Lower lobe of right lung (tissue), 2 donors: ENCODE results near the gene HYAL2. TPM values are rescaled to one million over a fixed set of nuclear protein-coding genes. Genes with fewer than 3 reads are reported as not detected.

Experiments used
- ATAC-seq, 2 donors: fragments of 200-7000 bp; cut with Tn5 transposase; one replicate each; pipeline ENCODE4 v1.9.1; 2020 to 2022; ENCODE audit warnings: mild to moderate bottlenecking in 2 of 2, moderate library complexity in 2 of 2
- DNase-seq: peaks from one replicate; pipeline ENCODE4 v3.0.0-alpha.2; 2020
- H3K27ac ChIP-seq: fragments of 200-600 bp; one replicate; pipeline ENCODE4 v1.8.0; 2022
- H3K27me3 ChIP-seq: fragments of 200-600 bp; one replicate; pipeline ENCODE4 v1.8.0; 2022; ENCODE audit warnings: low read depth
- H3K36me3 ChIP-seq: fragments of 200-600 bp; one replicate; pipeline ENCODE4 v1.8.0; 2022; ENCODE audit warnings: mild to moderate bottlenecking
- H3K4me1 ChIP-seq: fragments of 200-600 bp; one replicate; pipeline ENCODE4 v1.8.0; 2022
- H3K4me3 ChIP-seq: fragments of 200-600 bp; one replicate; pipeline ENCODE4 v1.8.0; 2022; ENCODE audit warnings: mild to moderate bottlenecking
- H3K9me3 ChIP-seq: fragments of 200-600 bp; one replicate; pipeline ENCODE4 v1.8.0; 2022
- CTCF ChIP-seq: fragments of 200-600 bp; IDR thresholded peaks from one replicate; pipeline ENCODE4 v1.8.0; 2022; ENCODE audit warnings: antibody characterized with exemption, mild to moderate bottlenecking
- intact Hi-C: fragments of 100-400 bp; cut with DNase I; formaldehyde crosslinking; loops from one replicate; pipeline ENCODE4 v1.11.0; 2022
- total RNA-seq: library from RNA; stranded (reverse); fragmentation: NEBNext Ultra II Directional; extraction: Animal tissue kit (Norgen Biotek cat#: 25700); gene quantifications from one replicate; pipeline ENCODE4 v1.2.1, GENCODE V29; 2021
- donor health status: DM: no; HTN: yes; CAD: no; lungs with severe emphysema.

Gene HYAL2
- total RNA-seq, 1 donor from 2014 or later = 155 TPM

GRCh38 chr3:50325113-50325480 lies 2.6 kb upstream of the HYAL2 start:
- H3K4me3 ChIP-seq = no peak overlapping the region
- no peaks in the 10 kb centered on the region for H3K9me3 ChIP-seq
- DNase-seq (no peak), ATAC-seq (no peak)
- H3K4me1 ChIP-seq = peaks cover 69% of the 10 kb centered on the region
- no peak for TF ChIP-seq CTCF
- peak overlapping the region; percentile 98 for H3K27ac ChIP-seq
- intact Hi-C loops = no loop called here
- H3K27me3 ChIP-seq = no peaks in the 10 kb centered on the region
- H3K36me3 ChIP-seq = peaks cover 28% of the 10 kb centered on the region

- peak overlapping the region; percentile 9 for H3K4me3 ChIP-seq
- H3K9me3 ChIP-seq = no peaks in the 10 kb centered on the region
- peak; percentile 7 to 9 for ATAC-seq
- H3K27ac ChIP-seq = peak overlapping the region; percentile 98
- peak; percentile 81 for DNase-seq
- intact Hi-C loops = no loop called here
- peaks cover 28% of the 10 kb centered on the region for H3K36me3 ChIP-seq
- no peaks in the 10 kb centered on the region for H3K27me3 ChIP-seq
- H3K4me1 ChIP-seq = peaks cover 75% of the 10 kb centered on the region
- TF ChIP-seq CTCF = peak; percentile 87
Observed at GRCh38 chr3:50324351-50325112, 2.0 kb upstream of the HYAL2 start.

GRCh38 chr3:50323614-50324199 lies 1.2 kb upstream of the HYAL2 start:
- peak; percentile 11 for TF ChIP-seq CTCF
- no peaks in the 10 kb centered on the region for H3K9me3 ChIP-seq
- H3K4me3 ChIP-seq = peak overlapping the region; percentile 91
- ATAC-seq (peak in 1 of 2 donors; percentile 4), DNase-seq (peak; percentile 72)
- H3K4me1 ChIP-seq = peaks cover 81% of the 10 kb centered on the region
- H3K27me3 ChIP-seq = no peaks in the 10 kb centered on the region
- intact Hi-C loops = no loop called here
- H3K36me3 ChIP-seq = peaks cover 31% of the 10 kb centered on the region
- peak overlapping the region; percentile 98 for H3K27ac ChIP-seq

GRCh38 chr3:50323092-50323600 lies 601 bp upstream of the HYAL2 start:
- peaks cover 37% of the 10 kb centered on the region for H3K36me3 ChIP-seq
- intact Hi-C loops = no loop called here
- no peaks in the 10 kb centered on the region for H3K9me3 ChIP-seq
- no peak for TF ChIP-seq CTCF
- no peaks in the 10 kb centered on the region for H3K27me3 ChIP-seq
- ATAC-seq = peak in 1 of 2 donors; percentile 0
- H3K4me3 ChIP-seq = peak overlapping the region; percentile 91
- peak overlapping the region; percentile 98 for H3K27ac ChIP-seq
- no peak for DNase-seq
- H3K4me1 ChIP-seq = peaks cover 81% of the 10 kb centered on the region

- no peak for DNase-seq
- Histone ChIP-seq H3K27me3 (no peaks in the 10 kb centered on the region), H3K27ac (peak overlapping the region; percentile 98), H3K9me3 (no peaks in the 10 kb centered on the region), H3K36me3 (peaks cover 48% of the 10 kb centered on the region), H3K4me1 (peaks cover 85% of the 10 kb centered on the region), H3K4me3 (peak overlapping the region; percentile 91)
- intact Hi-C loops = no loop called here
- no peak for TF ChIP-seq CTCF
- no peak for ATAC-seq
Observed at GRCh38 chr3:50322115-50322385, 495 bp downstream of the HYAL2 start.
